Fibroblast of the aortic adventitia (primary cell): Measurements from ENCODE around the gene SCFD2. TPM values are rescaled to one million over a fixed set of nuclear protein-coding genes. Genes with fewer than 3 reads are reported as not detected.

Experiments
- DNase-seq: peaks from one replicate; pipeline ENCODE4 v3.0.0-alpha.2; 2010; ENCODE audit warnings: low read depth
- H3K4me3 ChIP-seq: 2 replicates; pipeline ENCODE4 v1.5.1; 2011; ENCODE audit warnings: low read depth, mild to moderate bottlenecking, control low read depth, low read length, moderate library complexity
- CTCF ChIP-seq: IDR thresholded peaks from 2 replicates; pipeline ENCODE4 v1.5.1; 2011; ENCODE audit warnings: mild to moderate bottlenecking, low read length, control low read depth, inconsistent platforms; ENCODE audit not compliant: insufficient read depth
- total RNA-seq: library from RNA; depleted of rRNA; stranded (reverse); fragments of >200 nt; gene quantifications from 2 replicates; pipeline ENCODE4 v1.2.3, GENCODE V29; 2012; ENCODE audit warnings: low replicate concordance

SCFD2 gene
- total RNA-seq, 1 donor, result 69.2 TPM

GRCh38 chr4:53021754-53022512, 343.9 kb downstream of the SCFD2 start:
- TF ChIP-seq CTCF, result no peak
- no peak overlapping the region for H3K4me3 ChIP-seq
- DNase-seq, result no peak

- DNase-seq, result peak; percentile 74
- no peak for TF ChIP-seq CTCF
- no peak overlapping the region for H3K4me3 ChIP-seq
These were observed 346.1 kb downstream of the SCFD2 start for GRCh38 chr4:53019485-53020382.

GRCh38 chr4:53018471-53018870, 347.4 kb downstream of the SCFD2 start:
- TF ChIP-seq CTCF, result no peak
- no peak for DNase-seq
- H3K4me3 ChIP-seq, result no peak overlapping the region

- no peak for TF ChIP-seq CTCF
- H3K4me3 ChIP-seq, result no peak overlapping the region
- DNase-seq, result no peak
These were observed 349.6 kb downstream of the SCFD2 start for GRCh38 chr4:53016099-53016820.

- DNase-seq, result peak; percentile 89
- TF ChIP-seq CTCF, result peak; percentile 78
- H3K4me3 ChIP-seq, result no peak overlapping the region
These were observed 350.2 kb downstream of the SCFD2 start for GRCh38 chr4:53015681-53016080.

- TF ChIP-seq CTCF, result no peak
- no peak overlapping the region for H3K4me3 ChIP-seq
- DNase-seq, result no peak
These were observed 351.0 kb downstream of the SCFD2 start for GRCh38 chr4:53014881-53015280.
